Stimulated activated CD4-positive, alpha-beta T cell treated with anti-CD3 and anti-CD28 coated beads, Interleukin-15, amount 100 ng/mL, for 24 hours (primary cell): ENCODE data around the gene AGAP1.
"Not testable (repeated sequence)": the region's sequence is repeated elsewhere in the genome, so short reads cannot be mapped to it uniquely, and the experiment has no call there.

Source experiments
- DNase-seq: peaks from one replicate; pipeline ENCODE4 v3.0.0-alpha.2; 2020

Gene AGAP1

GRCh38 chr2:236061497-236061896 lies 567.7 kb downstream of the AGAP1 start:
- DNase-seq: no peak

GRCh38 chr2:236061899-236062298 lies 568.1 kb downstream of the AGAP1 start:
- DNase-seq: no peak

GRCh38 chr2:236062806-236063205 lies 569.0 kb downstream of the AGAP1 start:
- DNase-seq: not testable (repeated sequence)

- DNase-seq: no peak
Measured at GRCh38 chr2:236063994-236064393, 570.2 kb downstream of the AGAP1 start.

- no peak for DNase-seq
Measured at GRCh38 chr2:236065314-236066160, 571.7 kb downstream of the AGAP1 start.

DNA sequence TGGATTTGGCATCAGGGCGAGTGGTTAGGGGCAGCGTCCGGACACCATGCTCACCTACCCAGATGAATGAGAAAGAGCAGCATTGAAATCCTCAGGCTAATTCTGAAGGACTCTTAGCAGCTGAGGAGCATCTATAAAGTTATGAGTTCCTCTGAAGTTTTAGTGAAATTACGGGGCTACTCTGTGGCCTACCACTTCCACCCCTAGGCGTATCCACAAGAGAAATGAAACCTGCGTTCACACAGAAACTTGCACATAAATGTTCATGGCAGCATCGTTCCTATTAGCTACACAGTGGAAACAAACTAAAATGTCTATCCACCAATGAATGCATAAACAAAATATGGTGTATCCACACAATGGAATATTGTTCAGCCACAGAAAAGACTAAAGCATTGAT lies 576.4 kb downstream of the AGAP1 start:
- no peak for DNase-seq

DNA sequence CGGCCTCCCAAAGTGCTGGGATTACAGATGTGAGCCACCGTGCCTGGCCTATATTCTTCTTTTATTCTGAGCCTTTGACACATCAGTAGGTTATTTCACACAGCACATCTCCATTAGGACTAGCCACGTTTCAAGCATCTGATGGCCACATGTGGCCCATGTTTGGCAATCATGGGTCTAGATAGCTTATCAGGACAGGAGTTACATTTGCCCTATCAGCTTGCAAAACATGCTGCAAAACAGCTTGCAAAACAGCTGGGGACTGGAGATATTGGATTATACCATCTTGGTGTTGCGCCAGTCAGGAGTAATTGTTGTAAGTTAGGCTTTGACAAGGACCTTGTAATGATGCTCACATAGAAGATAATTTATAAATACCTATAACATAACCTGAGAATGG lies 579.4 kb downstream of the AGAP1 start:
- DNase-seq: no peak

GRCh38 chr2:236073867-236074655 lies 580.2 kb downstream of the AGAP1 start:
- no peak for DNase-seq

DNA sequence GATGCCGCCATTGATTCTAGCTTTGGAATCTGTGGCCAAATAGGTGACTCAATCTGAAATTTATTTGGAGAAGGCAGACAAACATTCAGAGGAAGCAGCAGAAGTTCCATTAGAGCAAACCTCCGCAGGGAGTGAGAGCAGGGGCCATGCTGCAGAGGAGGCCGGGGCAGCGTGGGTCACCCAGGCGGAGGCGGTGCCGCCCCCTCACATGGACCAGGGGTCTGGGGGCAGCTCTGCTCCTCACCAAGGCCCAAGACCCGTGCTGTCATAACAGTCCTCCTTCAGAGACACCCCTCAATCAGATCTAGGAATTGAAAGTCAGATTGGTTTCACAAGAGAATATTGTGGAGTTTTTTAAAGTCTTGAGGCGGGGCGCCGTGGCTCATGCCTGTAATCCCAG lies 582.0 kb downstream of the AGAP1 start:
- no peak for DNase-seq

GRCh38 chr2:236078297-236079255 lies 584.7 kb downstream of the AGAP1 start:
- DNase-seq: no peak

DNA sequence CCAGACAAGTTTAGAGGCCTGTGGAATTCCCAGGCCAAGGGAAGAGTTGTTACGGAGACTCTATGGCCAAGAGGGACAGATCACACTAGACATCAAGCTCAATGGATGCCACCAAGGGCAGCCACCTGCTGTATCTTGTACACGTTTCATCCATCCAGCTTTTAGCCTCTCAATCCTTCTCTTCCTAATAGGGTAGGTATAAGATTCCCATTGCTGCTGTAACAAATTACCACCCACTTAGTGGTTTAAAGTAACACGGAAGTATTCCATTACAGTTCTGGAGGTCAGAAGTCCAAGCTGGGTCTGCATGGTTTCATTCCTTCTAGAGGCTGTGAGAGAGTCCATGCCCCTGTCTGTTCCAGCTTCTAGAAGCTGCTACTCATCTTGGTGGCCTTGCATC lies 586.6 kb downstream of the AGAP1 start:
- DNase-seq: no peak

DNA sequence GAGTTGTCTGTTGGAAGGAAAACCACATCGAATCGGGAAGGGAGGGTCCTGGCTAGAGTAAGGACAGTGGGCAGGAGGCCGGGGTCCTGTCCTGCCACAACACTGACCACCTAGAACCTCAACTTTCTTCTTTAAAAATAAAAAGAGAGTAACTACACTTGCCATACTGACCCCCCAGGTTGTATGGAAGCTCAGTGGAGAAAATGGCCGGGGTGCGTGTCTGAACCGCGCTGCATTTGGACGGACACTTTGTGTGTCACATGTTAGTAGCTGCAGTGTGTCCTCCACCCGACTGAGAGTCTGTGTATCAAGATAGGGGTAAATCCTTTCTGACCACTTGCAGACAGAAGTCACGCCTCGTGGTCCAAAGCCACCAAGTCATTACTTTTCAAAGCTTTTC lies 587.3 kb downstream of the AGAP1 start:
- DNase-seq: no peak

DNA sequence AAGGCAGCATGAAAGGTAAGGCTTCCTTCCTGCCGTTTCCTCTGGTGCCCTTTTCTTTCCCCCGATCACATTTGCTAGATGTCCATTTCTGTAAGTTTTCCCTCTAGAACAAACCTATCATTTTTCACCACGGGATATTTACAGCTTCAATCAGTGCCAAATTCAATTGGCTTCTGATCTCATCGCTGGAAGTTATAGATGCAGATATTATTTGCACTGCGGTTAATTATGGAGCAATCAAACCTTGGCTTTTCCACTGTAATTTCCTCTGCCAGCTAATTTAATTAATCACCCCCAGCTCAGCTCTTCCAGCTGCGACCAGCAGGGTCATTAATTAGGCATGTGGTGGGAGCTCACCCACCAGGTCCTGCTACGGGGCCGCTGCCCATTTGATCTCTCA lies 588.2 kb downstream of the AGAP1 start:
- no peak for DNase-seq

DNA sequence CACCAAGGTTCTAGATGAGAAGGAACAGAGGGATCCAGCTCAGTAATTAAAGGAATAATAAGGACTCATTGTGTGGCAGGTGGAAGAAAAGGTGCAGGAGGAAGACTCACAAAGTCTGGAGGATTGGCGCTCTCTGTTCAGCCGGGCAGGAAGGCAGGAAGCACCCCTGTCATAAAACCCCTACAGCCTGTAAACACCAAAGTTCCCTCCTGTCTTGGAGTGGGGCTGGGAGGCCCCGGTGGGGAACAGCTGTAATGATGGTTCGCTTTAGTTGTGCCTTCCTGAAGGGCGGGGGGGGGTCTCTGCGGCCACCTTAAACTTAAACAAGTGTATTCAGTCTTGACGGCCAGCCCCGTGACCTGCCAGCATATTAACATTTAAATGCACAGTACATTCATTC lies 590.1 kb downstream of the AGAP1 start:
- DNase-seq: no peak

- DNase-seq: no peak
Measured at GRCh38 chr2:236085211-236085610, 591.4 kb downstream of the AGAP1 start.

DNA sequence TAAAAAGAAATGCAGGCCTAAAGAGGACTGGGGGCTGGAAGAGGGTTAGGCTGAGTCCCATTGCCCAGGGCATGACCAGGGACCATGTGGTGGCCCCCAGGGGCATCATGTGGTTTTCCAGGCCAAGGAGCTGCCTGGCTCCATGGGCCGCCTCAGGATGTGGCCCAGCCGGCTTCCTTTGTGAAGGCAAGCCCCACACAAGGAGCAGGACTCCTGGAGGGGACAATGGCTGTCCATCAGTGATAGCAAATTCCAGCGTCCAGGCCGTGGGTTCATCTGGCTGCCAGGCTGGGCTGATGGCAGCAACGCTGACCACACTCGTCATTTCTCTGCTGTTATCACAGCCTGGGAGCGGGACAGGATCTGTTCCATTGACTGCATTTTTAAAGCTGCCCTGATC lies 591.8 kb downstream of the AGAP1 start:
- no peak for DNase-seq

DNA sequence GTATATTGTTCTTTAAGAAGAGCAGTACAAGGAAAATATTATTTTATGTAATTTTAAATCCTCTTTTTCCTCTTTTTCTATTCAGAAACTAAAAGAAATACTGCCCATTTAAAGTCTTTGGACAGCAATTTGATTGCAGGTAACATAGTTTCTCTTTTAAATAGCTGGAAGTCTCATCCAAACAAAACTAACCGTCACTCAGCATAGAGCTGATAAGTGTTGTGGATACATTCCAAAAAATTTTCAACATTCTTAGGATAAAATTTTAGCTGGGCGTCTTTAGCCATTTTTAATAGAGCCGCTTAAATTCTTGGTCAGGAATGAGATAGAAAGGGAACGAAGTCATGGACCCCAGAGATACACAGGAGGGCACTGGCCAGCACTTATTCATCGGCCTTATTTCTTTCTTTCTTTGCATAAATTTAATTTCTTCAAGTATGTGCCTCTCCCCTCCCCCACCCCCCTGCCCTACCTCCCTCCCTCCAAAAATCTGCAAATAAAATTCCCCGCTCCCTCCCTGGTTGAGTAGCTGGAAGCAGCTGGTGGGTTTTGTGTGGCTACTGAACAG lies 592.6 kb downstream of the AGAP1 start:
- DNase-seq: no peak

DNA sequence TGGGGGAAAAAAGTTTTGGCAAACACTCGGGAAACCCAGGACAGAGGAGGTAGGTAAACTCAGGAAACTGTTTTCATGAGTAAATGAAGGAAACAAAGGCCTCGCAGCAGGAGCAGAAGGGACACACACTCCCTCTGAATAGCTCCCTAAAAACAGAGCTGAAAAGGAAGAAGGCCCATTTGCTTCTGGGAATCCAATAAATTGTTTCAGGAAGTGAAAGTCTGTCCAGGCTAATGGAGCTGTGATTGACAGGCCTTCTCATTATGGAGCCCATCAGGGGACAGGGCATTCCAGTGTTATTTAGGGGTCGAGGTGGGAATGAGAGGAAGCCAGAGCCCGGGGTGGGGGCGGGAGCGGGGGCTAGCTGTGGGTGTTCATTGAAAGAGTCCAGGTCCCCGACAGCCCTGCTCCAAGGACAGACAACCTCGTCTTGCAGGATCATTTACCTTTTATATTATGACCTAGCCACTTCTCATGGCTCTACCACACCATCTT lies 593.2 kb downstream of the AGAP1 start:
- no peak for DNase-seq

GRCh38 chr2:236088368-236089057 lies 594.7 kb downstream of the AGAP1 start:
- DNase-seq: no peak

DNA sequence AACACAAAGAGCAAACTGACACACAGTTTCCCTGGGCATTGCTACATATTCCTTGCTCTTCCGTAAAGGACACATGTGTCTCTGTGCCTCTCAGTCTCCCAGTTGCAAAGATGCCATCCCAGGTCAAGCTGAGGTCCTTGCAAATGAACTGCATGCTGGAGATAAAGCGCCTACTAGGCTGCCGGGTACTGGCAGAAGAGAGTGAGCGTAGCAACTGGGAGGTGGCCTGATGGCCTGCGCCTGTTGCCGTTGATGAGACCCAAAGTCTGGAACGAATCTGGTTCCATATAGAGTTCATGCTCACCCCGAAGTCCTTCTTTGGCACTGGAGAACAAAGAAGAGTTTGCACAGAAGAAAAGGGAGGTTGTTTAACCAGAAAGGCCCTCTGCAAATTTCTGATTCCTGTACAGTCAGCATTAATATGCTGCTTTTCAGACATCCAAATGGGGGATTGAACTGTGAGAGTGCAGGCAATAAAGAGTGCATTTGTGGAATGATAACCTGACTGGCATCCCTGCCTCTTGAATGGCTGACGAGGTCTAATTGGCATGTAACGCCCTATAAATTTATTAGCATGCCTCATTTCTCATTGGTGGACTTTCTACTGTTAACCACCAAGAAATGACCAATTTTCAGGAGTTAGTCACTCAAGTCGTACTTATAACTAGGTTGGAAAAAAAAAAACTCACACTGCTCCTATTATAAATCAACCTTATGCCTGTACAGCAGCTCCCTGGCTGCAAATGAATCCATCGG lies 595.6 kb downstream of the AGAP1 start:
- no peak for DNase-seq

GRCh38 chr2:236090027-236090382 lies 596.2 kb downstream of the AGAP1 start:
- no peak for DNase-seq
